ENCODE data around the gene TM9SF1.
A peak's percentile ranks its signal among the peaks of the same experiment; 100 is the strongest.

The TM9SF1 gene

DNA sequence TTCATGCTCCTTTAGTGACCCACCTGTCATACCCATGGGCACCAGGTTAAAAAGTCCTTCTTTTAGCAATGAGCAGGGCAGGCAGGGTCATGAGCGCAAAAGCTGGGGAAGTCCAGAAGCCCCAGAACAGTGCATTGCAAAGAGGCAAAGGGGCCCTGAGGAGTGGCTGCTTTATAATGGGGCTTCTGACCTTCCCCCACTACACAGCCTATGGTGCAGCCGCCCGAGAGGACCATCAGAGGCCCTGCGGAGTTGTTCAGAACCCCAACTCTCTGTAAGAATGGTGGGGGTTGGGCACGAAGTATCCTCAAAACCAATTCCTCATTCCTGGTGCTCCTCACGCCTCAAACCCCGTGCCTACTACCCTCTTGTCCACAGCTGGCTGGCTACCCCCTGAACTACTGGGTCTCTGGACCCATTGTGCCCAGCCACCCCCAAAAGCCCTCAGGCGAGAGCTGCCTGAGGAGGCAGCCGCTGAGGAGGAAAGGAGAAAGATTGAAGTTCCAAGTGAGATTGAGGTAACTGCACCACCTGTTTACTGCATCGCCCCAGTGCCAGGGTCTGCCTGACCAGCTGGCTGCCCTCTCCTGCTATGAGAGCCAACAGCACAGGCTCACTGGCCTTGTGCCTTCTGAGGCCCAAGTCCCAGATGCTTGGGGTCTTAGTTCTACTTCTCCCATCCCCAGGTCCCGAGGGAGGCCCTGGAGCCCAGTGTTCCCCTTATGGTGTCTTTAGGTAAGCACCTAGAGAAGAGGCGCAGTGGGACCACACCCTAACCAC is 16.7 kb downstream of the TM9SF1 start:
- no peak for DNase-seq (ENCODE audit: low read depth in 3 of 3)

DNA sequence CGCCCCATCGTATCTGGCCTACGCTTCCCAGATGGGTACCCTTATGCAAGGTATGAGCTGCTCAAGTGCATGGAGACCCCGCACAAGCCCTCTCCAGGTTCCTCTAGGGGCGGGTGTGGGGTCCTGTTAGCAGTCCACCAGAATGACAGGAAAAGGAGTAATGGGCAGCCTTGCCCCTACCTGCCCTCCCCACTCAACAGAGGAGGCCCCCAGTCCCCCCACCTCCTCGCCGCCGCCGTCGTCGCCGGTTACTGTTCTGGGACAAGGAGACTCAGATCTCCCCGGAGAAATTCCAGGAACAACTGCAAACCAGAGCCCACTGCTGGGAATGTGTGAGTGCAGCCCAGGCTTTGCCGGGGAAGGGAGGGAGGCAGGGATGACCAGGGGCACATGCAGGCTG is 17.4 kb downstream of the TM9SF1 start:
- DNase-seq (ENCODE audit: low read depth in 3 of 3): no peak

DNA sequence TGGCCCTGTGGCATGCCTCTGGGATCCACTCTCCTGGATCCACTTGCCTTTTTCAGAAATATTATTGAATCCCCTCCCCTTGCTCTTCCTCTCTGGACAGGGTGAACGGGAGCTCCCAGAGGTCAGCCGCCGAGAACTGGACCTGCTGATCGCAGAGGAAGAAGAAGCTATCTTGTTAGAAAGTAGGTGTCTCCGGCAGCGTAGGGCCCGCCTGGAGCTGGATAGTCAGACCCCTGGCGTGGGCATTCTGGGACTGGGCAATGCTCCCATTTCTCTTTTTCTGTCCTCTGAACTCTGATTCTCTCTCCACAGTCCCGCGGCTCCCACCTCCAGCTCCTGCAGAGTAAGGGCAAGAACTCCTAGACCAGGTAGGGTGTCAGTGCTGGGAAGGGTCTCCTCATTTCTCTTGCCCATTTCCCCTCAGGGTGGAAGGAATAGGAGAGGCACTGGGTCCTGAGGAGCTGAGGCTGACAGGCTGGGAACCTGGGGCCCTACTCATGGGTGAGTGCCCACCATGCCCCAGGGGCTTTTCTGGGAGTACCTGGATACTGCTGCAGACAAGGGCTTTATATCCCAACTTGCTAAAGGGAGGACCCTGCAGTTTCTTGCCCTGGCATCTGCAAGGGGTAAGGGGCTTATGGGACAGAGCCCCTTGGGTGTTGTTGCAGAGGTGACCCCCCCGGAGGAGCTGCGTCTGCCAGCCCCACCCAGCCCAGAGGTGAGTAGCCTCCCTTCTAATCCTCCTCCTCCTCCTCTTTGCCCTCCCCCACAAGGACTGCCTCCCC is 18.0 kb downstream of the TM9SF1 start:
- DNase-seq (ENCODE audit: low read depth in 3 of 3): no peak

DNA sequence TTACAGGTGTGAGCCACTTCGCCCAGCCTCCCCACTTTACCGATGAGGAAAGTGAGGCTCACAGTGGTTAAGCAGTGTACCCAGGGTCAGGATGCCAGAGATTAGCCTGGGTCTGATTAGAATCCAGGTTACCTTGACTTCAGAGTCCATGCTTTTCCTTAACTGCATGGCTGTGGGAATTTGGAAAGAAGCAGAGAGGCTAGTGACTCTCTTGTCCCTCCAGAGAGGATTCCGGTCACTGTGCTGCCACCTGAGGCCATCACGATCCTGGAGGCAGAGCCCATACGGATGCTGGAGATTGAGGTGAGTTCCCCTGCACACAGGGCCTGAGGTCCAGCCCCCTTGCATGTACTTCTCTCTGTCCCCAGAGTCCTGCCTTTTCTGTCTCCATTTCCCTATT is 18.6 kb downstream of the TM9SF1 start:
- no peak for DNase-seq (ENCODE audit: low read depth in 3 of 3)

DNA sequence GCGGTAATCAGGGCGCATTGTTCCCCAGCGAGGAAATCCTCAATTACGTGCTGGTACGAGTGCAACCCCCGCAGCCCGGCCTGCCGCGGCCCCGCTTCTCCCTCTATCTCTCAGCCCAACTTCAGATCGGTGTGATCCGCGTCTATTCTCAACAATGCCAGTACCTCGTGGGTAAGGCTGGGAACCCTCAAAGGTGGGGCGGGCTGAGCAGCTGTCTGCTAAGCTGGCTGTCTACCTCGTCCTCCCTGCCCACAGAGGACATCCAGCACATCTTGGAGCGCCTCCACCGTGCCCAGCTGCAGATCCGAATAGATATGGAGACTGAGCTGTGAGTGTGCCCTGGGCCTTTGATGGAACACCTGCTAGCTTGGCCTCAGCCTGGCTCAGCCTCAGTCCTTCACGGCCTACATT is 22.4 kb downstream of the TM9SF1 start:
- DNase-seq (ENCODE audit: low read depth in 3 of 3): no peak

DNA sequence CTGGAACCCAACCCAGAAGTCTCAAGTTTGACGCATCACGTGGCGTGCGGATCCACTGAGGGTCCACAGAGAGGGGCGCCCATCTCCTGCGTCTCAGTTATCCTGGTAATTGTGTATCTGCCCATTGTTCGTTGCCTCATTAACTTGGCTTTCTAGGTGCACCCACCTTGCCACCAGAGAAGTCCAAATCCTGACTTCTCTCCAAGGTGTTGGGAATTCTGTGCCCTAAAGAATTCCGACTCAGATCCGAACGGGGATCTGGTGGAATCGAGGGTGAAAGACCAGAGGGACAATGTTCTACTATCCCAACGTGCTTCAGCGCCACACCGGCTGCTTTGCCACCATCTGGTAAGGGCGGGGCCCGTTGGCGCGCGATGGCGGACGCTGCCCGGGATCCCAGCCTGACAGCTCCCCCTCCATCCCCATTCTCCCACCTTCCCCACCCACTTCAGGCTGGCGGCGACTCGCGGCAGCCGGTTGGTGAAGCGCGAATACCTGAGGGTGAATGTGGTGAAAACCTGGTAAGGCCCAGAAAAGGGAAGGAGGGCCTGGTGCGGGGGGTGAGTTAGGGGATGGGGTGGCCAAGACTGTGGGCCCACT is 22.9 kb downstream of the TM9SF1 start:
- DNase-seq (ENCODE audit: low read depth in 3 of 3): no peak

DNA sequence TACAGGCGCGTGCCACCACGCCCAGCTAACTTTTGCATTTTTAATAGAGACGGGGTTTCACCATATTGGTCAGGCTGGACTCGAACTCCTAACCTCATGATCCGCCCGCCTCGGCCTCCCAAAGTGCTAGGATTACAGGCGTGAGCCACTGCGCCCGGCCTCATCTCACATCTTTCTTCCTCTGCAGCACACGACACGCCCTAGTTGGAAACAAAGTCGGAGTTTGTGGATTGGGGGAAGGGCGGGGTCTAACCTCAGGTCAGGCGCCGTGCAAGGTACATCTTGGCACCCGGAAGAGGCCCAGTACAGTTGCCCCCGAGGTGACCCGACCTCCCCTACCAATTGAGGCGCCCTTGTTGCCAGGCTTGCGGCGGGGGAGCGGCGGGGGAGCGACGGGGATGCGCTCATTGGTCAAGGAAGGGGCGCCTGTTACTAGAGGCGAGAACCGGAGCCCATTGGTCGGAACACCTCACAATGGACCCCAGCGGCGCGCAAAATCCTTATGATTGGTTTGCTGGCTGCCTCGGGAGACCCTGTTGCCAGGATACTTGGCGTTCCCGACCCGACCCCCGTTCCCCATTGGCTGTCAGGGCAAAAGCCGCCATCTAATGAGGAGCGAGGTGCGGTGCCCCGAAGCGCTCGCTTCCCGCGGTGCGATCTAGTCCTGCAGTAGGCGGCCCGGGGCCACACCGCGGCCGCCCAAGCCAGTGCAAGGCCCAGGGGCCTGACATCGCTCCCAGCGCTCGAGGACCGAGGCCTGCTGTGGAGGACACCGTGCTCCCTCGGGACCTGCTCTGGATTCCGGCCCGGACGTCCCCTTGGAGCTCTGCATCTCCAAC is 23.6 kb downstream of the TM9SF1 start, which contains the start of gene REC8:
TSS of gene REC8 (plus strand) at position 659 of the 839 bp plus-strand sequence. CDS start 473 bp downstream, outside the sequence.
- peak in 2 of 3 experiments; percentile 36 to 70 for DNase-seq (ENCODE audit: low read depth in 3 of 3)

DNA sequence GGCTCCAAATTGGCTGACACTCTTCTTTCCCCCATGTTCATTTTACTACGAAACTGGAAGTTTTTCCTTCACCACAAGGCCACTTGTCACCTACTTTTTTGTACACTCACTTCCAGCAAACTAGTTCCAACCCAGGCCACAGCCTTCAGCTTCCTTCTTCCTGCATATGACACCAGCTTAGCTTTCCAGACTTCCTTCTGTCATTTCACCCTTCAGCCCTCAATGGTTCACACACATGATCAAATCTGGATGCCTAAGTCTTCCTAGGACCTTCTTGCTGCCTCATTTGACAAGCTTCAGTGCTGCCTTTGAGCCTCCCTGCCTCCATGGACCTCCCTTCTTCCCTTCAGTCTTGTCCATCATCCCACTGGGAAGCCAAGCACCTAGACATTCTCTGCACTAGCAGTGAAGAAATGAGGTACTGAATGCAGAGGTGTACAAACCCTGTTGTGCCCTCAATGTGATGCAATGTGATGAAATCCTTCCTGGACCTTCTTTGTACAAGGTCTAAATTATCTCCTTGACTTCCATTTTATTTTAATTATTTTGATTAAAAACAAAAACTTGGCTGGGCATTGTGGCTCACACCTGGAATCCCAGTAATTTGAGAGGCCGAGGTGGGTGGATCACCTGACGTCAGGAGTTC is 27.6 kb downstream of the TM9SF1 start:
- DNase-seq (ENCODE audit: low read depth in 3 of 3): no peak

DNA sequence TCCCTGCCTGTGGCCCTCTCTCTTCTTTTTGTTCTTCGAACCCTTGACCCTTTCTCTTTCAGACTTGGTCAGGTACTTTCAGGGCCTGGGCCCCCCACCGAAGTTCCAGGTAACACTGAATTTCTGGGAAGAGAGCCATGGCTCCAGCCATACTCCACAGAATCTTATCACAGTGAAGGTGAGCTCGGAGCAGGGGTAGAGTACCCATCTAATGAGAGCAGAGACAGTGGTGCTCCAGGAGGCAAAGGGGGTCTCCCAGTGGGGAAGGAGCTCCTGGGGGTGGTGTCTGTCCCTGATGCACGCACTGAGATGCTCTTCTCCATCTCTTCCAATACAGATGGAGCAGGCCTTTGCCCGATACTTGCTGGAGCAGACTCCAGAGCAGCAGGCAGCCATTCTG is 29.5 kb downstream of the TM9SF1 start:
- DNase-seq (ENCODE audit: low read depth in 3 of 3): no peak

DNA sequence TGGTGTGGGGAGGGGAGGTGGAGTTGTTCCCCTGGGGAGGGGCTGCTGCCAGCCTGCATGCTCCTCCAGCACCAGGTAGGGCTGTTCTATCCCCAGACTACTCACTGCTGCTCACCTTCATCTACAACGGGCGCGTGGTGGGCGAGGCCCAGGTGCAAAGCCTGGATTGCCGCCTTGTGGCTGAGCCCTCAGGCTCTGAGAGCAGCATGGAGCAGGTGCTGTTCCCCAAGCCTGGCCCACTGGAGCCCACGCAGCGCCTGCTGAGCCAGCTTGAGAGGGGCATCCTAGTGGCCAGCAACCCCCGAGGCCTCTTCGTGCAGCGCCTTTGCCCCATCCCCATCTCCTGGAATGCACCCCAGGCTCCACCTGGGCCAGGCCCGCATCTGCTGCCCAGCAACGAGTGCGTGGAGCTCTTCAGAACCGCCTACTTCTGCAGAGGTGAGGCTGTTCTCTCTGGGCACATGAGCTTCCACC is 30.7 kb downstream of the TM9SF1 start:
- DNase-seq (ENCODE audit: low read depth in 3 of 3): no peak

DNA sequence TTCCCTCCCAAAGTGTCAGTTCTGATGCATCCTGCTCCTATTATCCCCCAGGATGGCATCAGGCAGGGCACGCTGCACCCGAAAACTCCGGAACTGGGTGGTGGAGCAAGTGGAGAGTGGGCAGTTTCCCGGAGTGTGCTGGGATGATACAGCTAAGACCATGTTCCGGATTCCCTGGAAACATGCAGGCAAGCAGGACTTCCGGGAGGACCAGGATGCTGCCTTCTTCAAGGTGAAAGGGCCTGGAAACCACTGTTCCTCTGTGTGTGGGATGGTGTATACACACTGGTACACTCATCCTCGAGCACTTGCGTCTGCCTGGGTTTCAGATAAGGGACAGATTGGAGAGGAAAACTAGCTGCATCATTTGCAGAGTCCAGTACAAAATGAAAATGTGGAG is 33.1 kb downstream of the TM9SF1 start:
- DNase-seq (ENCODE audit: low read depth in 3 of 3): no peak

DNA sequence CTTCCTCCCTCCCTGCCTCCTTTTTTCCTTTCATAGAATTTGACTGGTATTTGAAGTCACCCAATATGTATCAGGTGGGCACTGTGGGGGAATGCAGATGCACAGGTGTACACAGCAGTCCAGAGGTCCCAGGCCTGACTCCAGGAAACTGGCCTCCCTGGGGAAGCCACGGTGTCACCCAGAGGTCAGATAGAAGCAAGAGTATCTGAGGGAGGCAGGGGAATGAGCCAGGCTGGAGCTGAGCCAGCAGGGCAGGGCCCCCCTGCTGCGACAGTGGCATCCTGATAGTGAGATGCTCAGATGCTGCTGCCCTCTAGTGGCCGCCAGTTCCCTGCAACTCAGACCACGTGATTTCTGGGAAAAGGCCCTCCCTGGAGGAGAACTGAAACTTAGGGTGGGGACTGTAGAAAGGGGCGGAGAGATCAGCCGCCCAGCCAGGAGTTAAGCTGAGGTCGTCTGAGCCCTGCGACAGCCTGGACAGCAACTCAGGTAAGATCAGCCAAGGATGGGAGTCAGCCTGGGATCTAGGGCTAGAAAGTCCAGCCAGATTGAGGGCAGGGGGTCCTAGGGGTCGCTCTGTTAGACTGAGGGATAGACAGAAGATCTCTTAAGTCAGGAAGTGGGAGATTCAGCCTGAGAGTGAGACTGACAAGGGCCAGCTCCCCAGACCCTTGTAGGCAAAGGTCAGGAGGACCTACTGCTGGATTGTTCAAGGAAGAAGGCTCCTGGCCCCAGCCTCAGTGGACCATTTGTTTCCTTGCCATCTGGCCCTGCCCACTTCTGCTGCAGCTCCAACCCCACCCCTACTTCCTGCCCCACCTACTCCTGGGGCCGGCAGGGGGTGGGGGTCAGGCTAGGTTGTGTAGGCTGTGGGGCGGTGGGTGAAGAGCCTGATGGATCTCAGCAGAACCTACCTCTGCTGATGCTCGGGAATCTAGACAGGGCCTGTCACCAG is 34.1 kb downstream of the TM9SF1 start, which contains the start of gene IRF9:
TSS of gene IRF9 (plus strand) at position 416 of the 955 bp plus-strand sequence. CDS start 880 bp downstream, outside the sequence.
- DNase-seq (ENCODE audit: low read depth in 3 of 3): peak; percentile 97 to 99 (median 98)

DNA sequence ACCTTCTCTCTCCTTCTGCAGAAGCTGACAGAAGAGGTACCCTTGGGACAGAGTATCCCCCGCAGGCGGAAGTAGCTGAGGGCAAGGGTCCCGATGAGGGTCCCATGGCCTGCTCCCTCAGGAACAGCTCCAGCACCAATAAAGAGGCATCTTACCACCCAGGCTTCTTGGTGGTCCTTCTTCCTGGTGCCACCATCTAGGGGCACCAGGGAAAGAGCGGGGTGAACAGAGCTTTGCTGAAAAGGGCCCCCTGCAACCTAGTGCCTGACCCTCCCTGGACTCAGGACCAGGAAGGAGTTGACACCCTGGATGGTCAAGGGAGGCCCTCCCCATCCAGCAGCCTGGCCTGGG is 34.8 kb downstream of the TM9SF1 start:
- DNase-seq (ENCODE audit: low read depth in 3 of 3): no peak

DNA sequence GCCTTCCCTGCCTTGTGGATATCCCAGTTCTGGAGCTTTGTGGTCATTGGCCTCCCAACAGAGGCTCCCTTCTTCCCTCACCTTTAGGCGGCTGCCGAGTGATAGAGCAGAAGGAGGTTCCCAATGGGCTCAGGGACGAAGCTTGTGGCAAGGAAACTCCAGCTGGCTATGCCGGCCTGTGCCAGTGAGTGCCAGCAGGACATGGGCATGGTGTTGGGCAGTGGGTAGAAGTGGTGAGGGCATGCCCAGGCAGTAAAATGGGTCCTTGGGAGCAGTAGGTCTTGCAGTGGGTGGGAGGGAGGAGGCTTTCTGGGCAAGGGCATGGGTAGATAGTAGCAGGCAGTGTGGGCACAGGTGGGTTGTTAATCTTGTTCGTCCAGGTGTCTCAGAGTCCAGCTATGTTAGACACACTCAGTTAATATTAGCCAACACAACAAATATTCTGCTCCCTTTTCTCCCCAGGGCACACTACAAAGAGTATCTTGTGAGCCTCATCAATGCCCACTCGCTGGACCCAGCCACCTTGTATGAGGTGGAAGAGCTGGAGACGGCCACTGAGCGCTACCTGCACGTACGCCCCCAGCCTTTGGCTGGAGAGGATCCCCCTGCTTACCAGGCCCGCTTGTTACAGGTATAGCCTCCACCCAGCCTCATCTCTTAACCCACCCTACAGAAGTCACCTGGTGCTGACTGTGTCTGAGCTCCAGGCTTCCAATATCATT is 35.3 kb downstream of the TM9SF1 start:
- DNase-seq (ENCODE audit: low read depth in 3 of 3): no peak

DNA sequence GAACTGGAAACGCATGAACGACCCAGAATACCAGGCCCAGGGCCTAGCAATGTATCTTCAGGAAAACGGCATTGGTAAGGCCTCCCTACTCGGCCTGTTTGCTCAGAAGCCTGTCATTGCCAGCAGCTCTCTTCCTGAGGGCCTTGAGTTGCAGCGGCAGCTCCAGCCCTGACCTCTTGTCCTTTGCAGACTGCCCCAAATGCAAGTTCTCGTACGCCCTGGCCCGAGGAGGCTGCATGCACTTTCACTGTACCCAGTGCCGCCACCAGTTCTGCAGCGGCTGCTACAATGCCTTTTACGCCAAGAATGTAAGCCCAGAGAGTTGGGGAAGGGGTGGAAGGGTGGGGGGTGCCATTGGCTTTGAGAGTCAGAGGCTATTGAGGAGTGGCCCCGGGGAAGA is 37.9 kb downstream of the TM9SF1 start:
- no peak for DNase-seq (ENCODE audit: low read depth in 3 of 3)

DNA sequence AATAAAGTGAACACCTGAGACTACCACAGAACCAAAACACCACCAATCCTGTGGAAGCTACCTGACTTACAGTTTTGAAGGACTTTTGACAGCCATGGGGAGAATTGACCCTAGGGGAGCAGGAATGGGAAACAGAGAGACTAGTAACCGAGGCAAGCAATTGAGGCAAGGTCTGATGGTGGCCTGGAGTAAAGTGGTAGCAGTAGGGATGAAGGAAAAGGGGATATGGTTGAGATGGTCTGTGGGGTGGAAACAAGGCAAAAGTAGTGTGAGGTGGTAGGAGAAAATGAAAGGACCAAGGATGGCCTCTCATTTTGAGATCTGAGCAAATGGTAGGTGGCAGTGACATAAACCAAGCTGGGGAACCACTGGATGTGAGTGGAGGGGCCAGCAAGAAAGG is 38.4 kb downstream of the TM9SF1 start:
- DNase-seq (ENCODE audit: low read depth in 3 of 3): no peak

DNA sequence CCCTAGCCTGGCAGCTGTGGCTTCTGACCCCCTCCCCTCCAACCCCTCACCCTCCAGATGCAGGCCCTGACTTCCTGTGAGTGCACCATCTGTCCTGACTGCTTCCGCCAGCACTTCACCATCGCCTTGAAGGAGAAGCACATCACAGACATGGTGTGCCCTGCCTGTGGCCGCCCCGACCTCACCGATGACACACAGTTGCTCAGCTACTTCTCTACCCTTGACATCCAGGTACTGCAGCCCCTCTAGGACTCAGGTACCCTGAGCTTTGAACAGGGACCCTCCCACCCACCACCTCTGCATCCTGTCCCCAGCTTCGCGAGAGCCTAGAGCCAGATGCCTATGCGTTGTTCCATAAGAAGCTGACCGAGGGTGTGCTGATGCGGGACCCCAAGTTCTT is 40.1 kb downstream of the TM9SF1 start:
- no peak for DNase-seq (ENCODE audit: low read depth in 3 of 3)

DNA sequence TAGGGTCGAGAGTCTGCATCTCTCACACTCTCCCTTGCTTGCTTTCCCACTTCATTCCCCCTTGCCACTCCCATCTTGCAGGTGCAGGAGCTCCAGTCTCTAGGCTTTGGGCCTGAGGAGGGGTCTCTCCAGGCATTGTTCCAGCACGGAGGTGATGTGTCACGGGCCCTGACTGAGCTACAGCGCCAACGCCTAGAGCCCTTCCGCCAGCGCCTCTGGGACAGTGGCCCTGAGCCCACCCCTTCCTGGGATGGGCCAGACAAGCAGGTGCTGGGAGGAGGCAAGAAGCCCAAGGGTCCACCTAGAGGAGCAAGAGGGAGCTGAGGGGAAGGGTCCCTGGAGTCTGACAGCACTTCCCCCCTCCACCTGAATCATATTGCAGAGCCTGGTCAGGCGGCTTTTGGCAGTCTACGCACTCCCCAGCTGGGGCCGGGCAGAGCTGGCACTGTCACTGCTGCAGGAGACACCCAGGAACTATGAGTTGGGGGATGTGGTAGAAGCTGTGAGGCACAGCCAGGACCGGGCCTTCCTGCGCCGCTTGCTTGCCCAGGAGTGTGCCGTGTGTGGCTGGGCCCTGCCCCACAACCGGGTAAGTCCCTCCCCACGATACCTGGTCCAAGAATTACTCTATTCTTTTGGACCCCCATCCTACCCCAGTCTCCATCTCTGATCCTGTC is 43.7 kb downstream of the TM9SF1 start:
- no peak for DNase-seq (ENCODE audit: low read depth in 3 of 3)

DNA sequence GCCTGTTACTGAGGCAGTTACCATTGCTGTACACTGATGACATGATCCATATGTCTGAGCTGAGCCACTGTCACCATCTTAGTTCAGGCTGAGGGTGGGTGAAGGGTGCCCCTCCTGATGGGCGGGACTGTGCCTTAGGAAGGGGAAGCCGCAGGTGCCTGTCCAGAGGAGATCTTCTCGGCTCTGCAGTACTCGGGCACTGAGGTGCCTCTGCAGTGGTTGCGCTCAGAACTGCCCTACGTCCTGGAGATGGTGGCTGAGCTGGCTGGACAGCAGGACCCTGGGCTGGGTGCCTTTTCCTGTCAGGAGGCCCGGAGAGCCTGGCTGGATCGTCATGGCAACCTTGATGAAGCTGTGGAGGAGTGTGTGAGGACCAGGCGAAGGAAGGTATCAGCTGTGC is 44.2 kb downstream of the TM9SF1 start:
- DNase-seq (ENCODE audit: low read depth in 3 of 3): no peak

All from stimulated activated CD4-positive, alpha-beta T cell treated with anti-CD3 and anti-CD28 coated beads, TNF-alpha, amount 100 ng/mL, for 24 hours (primary cell).